AML-193 (cell line): ENCODE measurements around the gene GID8.

Experiments used
- DNase-seq, 2 experiments: peaks; one replicate each; lab custom pipeline; 2025; lab: John Stamatoyannopoulos, UW

Gene GID8

GRCh38 chr20:62970307-62971210, 32.6 kb downstream of the GID8 start:
- DNase-seq = no peak

- DNase-seq = no peak
Observed at GRCh38 chr20:62971211-62971949, 33.4 kb downstream of the GID8 start.

GRCh38 chr20:62971950-62972844, 34.2 kb downstream of the GID8 start:
- DNase-seq = peak; percentile 66 to 80

- DNase-seq = no peak
Observed at GRCh38 chr20:62972845-62973745, 35.1 kb downstream of the GID8 start.

- no peak for DNase-seq
Observed at GRCh38 chr20:62975251-62975760, 37.4 kb downstream of the GID8 start.

GRCh38 chr20:62975812-62976508, 38.0 kb downstream of the GID8 start:
- no peak for DNase-seq

- no peak for DNase-seq
Observed at GRCh38 chr20:62976886-62977285, 38.9 kb downstream of the GID8 start.

GRCh38 chr20:62977613-62978560, 39.9 kb downstream of the GID8 start:
- DNase-seq = no peak

- DNase-seq = no peak
Observed at GRCh38 chr20:62978561-62978943, 40.6 kb downstream of the GID8 start.

- DNase-seq = no peak
Observed at GRCh38 chr20:62979310-62979709, 41.4 kb downstream of the GID8 start.

- no peak for DNase-seq
Observed at GRCh38 chr20:62979876-62980373, 42.0 kb downstream of the GID8 start.

- no peak for DNase-seq
Observed at GRCh38 chr20:62980380-62980960, 42.5 kb downstream of the GID8 start.

- DNase-seq = no peak
Observed at GRCh38 chr20:62980970-62981369, 43.0 kb downstream of the GID8 start.

- DNase-seq = peak; percentile 22 to 36
Observed at GRCh38 chr20:62982124-62983075, 44.5 kb downstream of the GID8 start.

GRCh38 chr20:62983210-62983609, 45.3 kb downstream of the GID8 start:
- DNase-seq = no peak

- no peak for DNase-seq
Observed at GRCh38 chr20:62984666-62985443, 46.9 kb downstream of the GID8 start.

- DNase-seq = no peak
Observed at GRCh38 chr20:62985444-62985778, 47.5 kb downstream of the GID8 start.
